Neural progenitor cell (in vitro differentiated cells): ENCODE data around the gene ATP13A4. TPM values are rescaled to one million over a fixed set of nuclear protein-coding genes. Genes with fewer than 3 reads are reported as not detected.

Experiments
- DNase-seq: peaks from one replicate; pipeline ENCODE4 v3.0.0-alpha.2; 2016; ENCODE audit warnings: low spot score
- H2AFZ ChIP-seq: fragments of 200-600 bp; sonication (generic); replicated peaks from 2 replicates; pipeline ENCODE4 v1.6.1; 2016; ENCODE audit warnings: antibody characterized with exemption
- H3F3A ChIP-seq: fragments of 200-600 bp; sonication (generic); 2 replicates; pipeline ENCODE4 v1.6.1; 2016; ENCODE audit warnings: antibody characterized with exemption, low read depth
- H3K27ac ChIP-seq: fragments of 200-600 bp; sonication (generic); 2 replicates; pipeline ENCODE4 v1.5.1; 2016; ENCODE audit warnings: mild to moderate bottlenecking
- H3K27me3 ChIP-seq: fragments of 200-600 bp; sonication (generic); 2 replicates; pipeline ENCODE4 v1.6.1; 2016; ENCODE audit warnings: mild to moderate bottlenecking, moderate library complexity
- H3K36me3 ChIP-seq: fragments of 200-600 bp; sonication (generic); 2 replicates; pipeline ENCODE4 v1.5.1; 2016
- H3K4me1 ChIP-seq: fragments of 200-600 bp; sonication (generic); 2 replicates; pipeline ENCODE4 v1.6.1; 2016; ENCODE audit warnings: mixed run types
- H3K4me2 ChIP-seq: fragments of 200-600 bp; sonication (generic); 2 replicates; pipeline ENCODE4 v1.6.1; 2016
- H3K4me3 ChIP-seq: fragments of 200-600 bp; sonication (generic); 2 replicates; pipeline ENCODE4 v1.5.1; 2016
- H3K79me2 ChIP-seq: fragments of 200-600 bp; sonication (generic); 2 replicates; pipeline ENCODE4 v1.6.1; 2016; ENCODE audit warnings: low read depth
- H3K9ac ChIP-seq: fragments of 200-600 bp; sonication (generic); 2 replicates; pipeline ENCODE4 v1.6.1; 2016
- H3K9me3 ChIP-seq: fragments of 200-600 bp; sonication (generic); 2 replicates; pipeline ENCODE4 v1.5.1; 2016; ENCODE audit warnings: low read depth
- H4K20me1 ChIP-seq: fragments of 200-600 bp; sonication (generic); 2 replicates; pipeline ENCODE4 v1.6.1; 2016; ENCODE audit warnings: low read depth
- H3K27ac Mint-ChIP-seq: 3 replicates; pipeline ENCODE4 v1.8.0; 2021; ENCODE audit warnings: mixed read lengths
- H3K27me3 Mint-ChIP-seq: 2 replicates; pipeline ENCODE4 v1.8.0; 2022; ENCODE audit warnings: low read depth, mild to moderate bottlenecking, inconsistent platforms, moderate library complexity, mixed read lengths; ENCODE audit not compliant: insufficient read depth
- H3K36me3 Mint-ChIP-seq: 3 replicates; pipeline ENCODE4 v1.8.0; 2021; ENCODE audit warnings: mixed read lengths
- H3K4me1 Mint-ChIP-seq: 3 replicates; pipeline ENCODE4 v1.8.0; 2021; ENCODE audit warnings: mixed read lengths
- H3K4me3 Mint-ChIP-seq: 3 replicates; pipeline ENCODE4 v1.8.0; 2021; ENCODE audit warnings: mild to moderate bottlenecking, moderate library complexity, mixed read lengths
- H3K9me3 Mint-ChIP-seq: 3 replicates; pipeline ENCODE4 v1.8.0; 2020; ENCODE audit warnings: mixed read lengths
- EZH2 ChIP-seq: fragments of 200-600 bp; sonication (generic); IDR thresholded peaks from 2 replicates; pipeline ENCODE4 v1.6.1; 2017; ENCODE audit warnings: antibody characterized with exemption, mild to moderate bottlenecking, moderate library complexity
- EZH2phosphoT487 ChIP-seq: fragments of 200-600 bp; sonication (generic); IDR thresholded peaks from 2 replicates; pipeline ENCODE4 v1.6.1; 2017; ENCODE audit warnings: antibody characterized with exemption
- total RNA-seq: library from RNA; depleted of rRNA; stranded (reverse); fragments of >200 nt; gene quantifications from 2 replicates; pipeline ENCODE4 v1.2.3, GENCODE V29; 2015; ENCODE audit warnings: low replicate concordance
- TF ChIP-seq, protein P1 (sequence below): fragments of 200-600 bp; sonication (generic); IDR thresholded peaks from 2 replicates; pipeline ENCODE4 v1.5.1; 2017; ENCODE audit warnings: antibody characterized with exemption, mild to moderate bottlenecking

ATP13A4 gene
- total RNA-seq, 1 donor from 2014 or later, result 0.32 TPM

DNA sequence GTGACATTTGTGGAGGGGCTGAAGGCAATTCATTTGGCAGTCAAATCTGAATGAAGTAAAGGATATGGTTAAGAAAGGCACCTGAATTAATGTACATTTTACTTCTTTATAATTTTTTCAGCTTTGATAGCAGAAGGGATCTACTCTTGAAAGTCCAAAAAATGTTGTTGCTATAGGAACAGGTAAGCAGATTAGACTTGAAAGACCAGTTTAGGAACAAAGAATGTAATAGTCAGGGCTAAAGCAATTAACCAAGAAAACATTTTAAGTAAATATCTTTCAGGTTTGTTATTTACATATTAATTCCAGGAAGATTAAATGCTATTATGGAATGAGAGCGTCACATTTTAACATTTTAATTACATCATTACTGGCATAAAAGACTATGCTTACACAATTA, 1.1 kb downstream of the ATP13A4 start:
- Histone ChIP-seq H3K4me1 (peaks cover 15% of the 10 kb centered on the region), H3K9me3 (no peaks in the 10 kb centered on the region), H3K9ac (no peak overlapping the region), H3K4me3 (no peak overlapping the region), H4K20me1 (no peaks in the 10 kb centered on the region), H3K27ac (no peak overlapping the region), H3K4me2 (no peak overlapping the region), H3F3A (no peaks in the 10 kb centered on the region), H3K79me2 (no peaks in the 10 kb centered on the region), H2AFZ (no peak overlapping the region), H3K27me3 (no peaks in the 10 kb centered on the region), H3K36me3 (no peaks in the 10 kb centered on the region)
- no peaks in the 10 kb centered on the region for H3K36me3 Mint-ChIP-seq
- H3K27ac Mint-ChIP-seq, result no peak overlapping the region
- peaks cover 19% of the 10 kb centered on the region for H3K4me1 Mint-ChIP-seq
- peaks cover 2% of the 10 kb centered on the region for H3K27me3 Mint-ChIP-seq
- TF ChIP-seq, protein P1, sequence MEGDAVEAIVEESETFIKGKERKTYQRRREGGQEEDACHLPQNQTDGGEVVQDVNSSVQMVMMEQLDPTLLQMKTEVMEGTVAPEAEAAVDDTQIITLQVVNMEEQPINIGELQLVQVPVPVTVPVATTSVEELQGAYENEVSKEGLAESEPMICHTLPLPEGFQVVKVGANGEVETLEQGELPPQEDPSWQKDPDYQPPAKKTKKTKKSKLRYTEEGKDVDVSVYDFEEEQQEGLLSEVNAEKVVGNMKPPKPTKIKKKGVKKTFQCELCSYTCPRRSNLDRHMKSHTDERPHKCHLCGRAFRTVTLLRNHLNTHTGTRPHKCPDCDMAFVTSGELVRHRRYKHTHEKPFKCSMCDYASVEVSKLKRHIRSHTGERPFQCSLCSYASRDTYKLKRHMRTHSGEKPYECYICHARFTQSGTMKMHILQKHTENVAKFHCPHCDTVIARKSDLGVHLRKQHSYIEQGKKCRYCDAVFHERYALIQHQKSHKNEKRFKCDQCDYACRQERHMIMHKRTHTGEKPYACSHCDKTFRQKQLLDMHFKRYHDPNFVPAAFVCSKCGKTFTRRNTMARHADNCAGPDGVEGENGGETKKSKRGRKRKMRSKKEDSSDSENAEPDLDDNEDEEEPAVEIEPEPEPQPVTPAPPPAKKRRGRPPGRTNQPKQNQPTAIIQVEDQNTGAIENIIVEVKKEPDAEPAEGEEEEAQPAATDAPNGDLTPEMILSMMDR, result no peak
- TF ChIP-seq EZH2 (no peak), EZH2phosphoT487 (no peak)
- no peak for DNase-seq
- no peaks in the 10 kb centered on the region for H3K9me3 Mint-ChIP-seq
- no peak overlapping the region for H3K4me3 Mint-ChIP-seq

DNA sequence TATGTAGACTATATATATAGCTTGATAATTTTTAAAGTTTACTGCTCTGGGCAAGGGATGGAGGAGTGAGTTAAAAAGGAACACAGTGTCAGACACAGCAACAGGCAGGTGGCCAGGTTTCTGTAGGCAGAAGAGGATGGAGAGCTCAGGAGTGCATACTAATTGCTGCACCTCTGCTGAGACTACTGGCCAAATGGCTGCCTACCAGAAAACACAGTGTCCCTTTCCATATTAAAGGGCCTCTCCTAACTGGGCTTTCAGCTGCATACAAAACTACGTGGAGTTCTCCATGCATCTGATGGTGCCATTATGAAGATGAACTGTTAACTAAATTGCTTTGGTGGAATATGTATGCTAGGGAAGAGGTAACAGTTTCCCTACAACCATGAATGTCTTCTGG, 1.8 kb downstream of the ATP13A4 start:
- no peak overlapping the region for H3K4me2 ChIP-seq
- no peak for DNase-seq
- no peaks in the 10 kb centered on the region for H3K36me3 Mint-ChIP-seq
- TF ChIP-seq, protein P1, result no peak
- no peaks in the 10 kb centered on the region for H3K9me3 Mint-ChIP-seq
- peaks cover 23% of the 10 kb centered on the region for H3K4me1 Mint-ChIP-seq
- H3K9me3 ChIP-seq, result no peaks in the 10 kb centered on the region
- no peaks in the 10 kb centered on the region for H4K20me1 ChIP-seq
- no peak overlapping the region for H3K9ac ChIP-seq
- H3K27ac Mint-ChIP-seq, result no peak overlapping the region
- H3K27me3 ChIP-seq, result no peaks in the 10 kb centered on the region
- no peaks in the 10 kb centered on the region for H3K79me2 ChIP-seq
- peaks cover 2% of the 10 kb centered on the region for H3K27me3 Mint-ChIP-seq
- H3K4me3 Mint-ChIP-seq, result no peak overlapping the region
- no peaks in the 10 kb centered on the region for H3F3A ChIP-seq
- H3K36me3 ChIP-seq, result no peaks in the 10 kb centered on the region
- H3K4me3 ChIP-seq, result no peak overlapping the region
- H3K27ac ChIP-seq, result no peak overlapping the region
- peaks cover 22% of the 10 kb centered on the region for H3K4me1 ChIP-seq
- no peak overlapping the region for H2AFZ ChIP-seq

DNA sequence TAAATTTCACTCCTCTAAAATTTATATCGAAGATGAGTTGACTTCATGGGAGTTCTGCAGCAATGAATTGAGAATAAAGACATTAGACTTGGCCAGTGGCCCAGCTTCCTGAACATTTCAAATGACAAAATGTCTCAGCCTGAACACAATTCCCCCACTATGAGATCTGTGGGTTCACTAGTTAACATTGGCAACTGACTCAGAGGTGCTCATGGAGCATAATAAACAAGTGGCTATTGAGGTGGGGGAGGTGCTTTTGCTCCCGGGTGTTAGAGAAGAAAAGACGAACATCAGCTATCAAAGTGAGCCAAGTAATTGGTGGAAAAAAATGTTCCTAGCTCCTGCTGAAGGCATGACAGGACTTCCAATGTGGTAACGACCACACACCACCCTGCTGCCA, 6.3 kb downstream of the ATP13A4 start:
- no peak overlapping the region for H3K27ac Mint-ChIP-seq
- no peaks in the 10 kb centered on the region for H3K36me3 ChIP-seq

More for the DNA sequence above, 6.3 kb downstream of the ATP13A4 start:
- Histone ChIP-seq H3K79me2 (no peaks in the 10 kb centered on the region), H3K9me3 (peaks cover 4% of the 10 kb centered on the region), H3K27me3 (no peaks in the 10 kb centered on the region), H2AFZ (no peak overlapping the region), H4K20me1 (no peaks in the 10 kb centered on the region), H3K27ac (no peak overlapping the region), H3K4me3 (no peak overlapping the region), H3K4me2 (peak overlapping the region; percentile 35), H3K4me1 (peaks cover 16% of the 10 kb centered on the region), H3F3A (no peaks in the 10 kb centered on the region), H3K9ac (no peak overlapping the region)
- peaks cover 10% of the 10 kb centered on the region for H3K4me1 Mint-ChIP-seq
- H3K27me3 Mint-ChIP-seq, result no peaks in the 10 kb centered on the region
- peaks cover 10% of the 10 kb centered on the region for H3K9me3 Mint-ChIP-seq
- DNase-seq, result no peak
- TF ChIP-seq EZH2 (no peak), EZH2phosphoT487 (no peak)
- TF ChIP-seq, protein P1, result no peak
- H3K4me3 Mint-ChIP-seq, result no peak overlapping the region
- H3K36me3 Mint-ChIP-seq, result no peaks in the 10 kb centered on the region
